ENCODE data around the gene SOX6.

DNA sequence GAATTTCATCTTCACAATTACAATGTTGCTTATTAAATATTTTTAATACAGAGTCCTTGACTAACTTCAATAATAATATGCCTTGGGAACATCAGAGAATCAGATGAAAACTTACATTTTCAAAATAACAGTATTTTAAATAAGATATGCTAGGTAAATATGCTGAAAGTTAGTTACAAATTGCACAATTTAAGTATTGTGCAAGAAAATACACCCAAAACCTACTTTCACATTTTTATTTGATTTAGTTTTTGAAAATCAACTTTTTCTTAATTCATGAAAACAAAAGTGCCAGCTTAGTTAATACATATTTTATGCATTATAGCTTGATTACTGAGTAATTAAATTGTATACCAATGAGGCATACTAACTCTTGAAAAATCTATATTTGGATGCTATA lies 76.8 kb downstream of the SOX6 start:
- TF ChIP-seq, protein P1, sequence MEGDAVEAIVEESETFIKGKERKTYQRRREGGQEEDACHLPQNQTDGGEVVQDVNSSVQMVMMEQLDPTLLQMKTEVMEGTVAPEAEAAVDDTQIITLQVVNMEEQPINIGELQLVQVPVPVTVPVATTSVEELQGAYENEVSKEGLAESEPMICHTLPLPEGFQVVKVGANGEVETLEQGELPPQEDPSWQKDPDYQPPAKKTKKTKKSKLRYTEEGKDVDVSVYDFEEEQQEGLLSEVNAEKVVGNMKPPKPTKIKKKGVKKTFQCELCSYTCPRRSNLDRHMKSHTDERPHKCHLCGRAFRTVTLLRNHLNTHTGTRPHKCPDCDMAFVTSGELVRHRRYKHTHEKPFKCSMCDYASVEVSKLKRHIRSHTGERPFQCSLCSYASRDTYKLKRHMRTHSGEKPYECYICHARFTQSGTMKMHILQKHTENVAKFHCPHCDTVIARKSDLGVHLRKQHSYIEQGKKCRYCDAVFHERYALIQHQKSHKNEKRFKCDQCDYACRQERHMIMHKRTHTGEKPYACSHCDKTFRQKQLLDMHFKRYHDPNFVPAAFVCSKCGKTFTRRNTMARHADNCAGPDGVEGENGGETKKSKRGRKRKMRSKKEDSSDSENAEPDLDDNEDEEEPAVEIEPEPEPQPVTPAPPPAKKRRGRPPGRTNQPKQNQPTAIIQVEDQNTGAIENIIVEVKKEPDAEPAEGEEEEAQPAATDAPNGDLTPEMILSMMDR (IDR thresholded peaks at IDR 0.05; ENCODE audit: low read depth, low read length) = no peak
- no peak for TF ChIP-seq EZH2phosphoT487 (IDR thresholded peaks at IDR 0.05; ENCODE audit: low read depth)
